HEK293 (cell line): Measurements from ENCODE around the gene ATG10.

Experiments
- KLF9 ChIP-seq: fragments of 450-650 bp; formaldehyde crosslinking; IDR thresholded peaks from 2 replicates; pipeline ENCODE4 v1.5.1; 2016; ENCODE audit warnings: missing biosample characterization, missing genetic modification characterization, low read depth
- MEIS1 ChIP-seq: sonication (generic); formaldehyde crosslinking; IDR thresholded peaks from 2 replicates; pipeline ENCODE4 v1.8.1; 2022; ENCODE audit warnings: missing genetic modification reagents, mild to moderate bottlenecking, borderline replicate concordance
- TCF7L2 ChIP-seq: IDR thresholded peaks from 2 replicates; pipeline ENCODE4 v1.6.1; 2011; ENCODE audit warnings: low read depth, mild to moderate bottlenecking, inconsistent platforms, low read length, moderate library complexity, borderline replicate concordance
- ZBTB1 ChIP-seq: fragments of 450-650 bp; formaldehyde crosslinking; IDR thresholded peaks from 2 replicates; pipeline ENCODE4 v1.5.1; 2016; ENCODE audit warnings: missing biosample characterization, missing genetic modification characterization
- TF ChIP-seq, protein P1 (sequence below): fragments of 450-650 bp; formaldehyde crosslinking; IDR thresholded peaks from 2 replicates; pipeline ENCODE4 v1.5.1; 2016; ENCODE audit warnings: missing biosample characterization, missing genetic modification characterization
- TF ChIP-seq, protein P2 (sequence below): fragments of 450-650 bp; formaldehyde crosslinking; IDR thresholded peaks from 2 replicates; pipeline ENCODE4 v1.5.1; 2016; ENCODE audit warnings: missing biosample characterization, missing genetic modification characterization
- TF ChIP-seq, protein P3 (sequence below): fragments of 450-650 bp; formaldehyde crosslinking; IDR thresholded peaks from 2 replicates; pipeline ENCODE4 v1.5.1; 2016; ENCODE audit warnings: missing biosample characterization, missing genetic modification characterization, low read depth
- TF ChIP-seq, protein P4 (sequence below): fragments of 450-650 bp; formaldehyde crosslinking; IDR thresholded peaks from 2 replicates; pipeline ENCODE4 v1.5.1; 2016; ENCODE audit warnings: missing biosample characterization, missing genetic modification characterization

DNA sequence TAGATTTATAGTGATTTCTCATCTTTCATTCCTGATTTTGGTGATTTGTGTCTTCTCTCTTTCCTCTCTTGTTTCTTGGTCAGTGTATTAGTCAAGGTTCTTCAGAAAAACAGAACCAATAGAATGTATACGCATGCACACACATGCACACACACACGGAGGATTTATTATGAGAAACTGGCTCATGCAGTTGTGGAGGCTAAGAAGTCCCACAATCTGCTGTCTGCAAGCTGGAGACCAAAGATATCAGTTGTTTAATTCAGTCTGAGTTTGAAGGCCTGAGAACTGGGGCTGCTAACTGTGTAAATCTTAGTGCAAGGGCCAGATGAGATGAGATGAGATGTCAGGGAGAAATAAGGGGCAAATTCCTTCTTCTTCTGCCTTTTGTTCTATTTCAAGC is 312.1 kb downstream of the ATG10 start:
- TF ChIP-seq TCF7L2, result no peak
- TF ChIP-seq, protein P1, sequence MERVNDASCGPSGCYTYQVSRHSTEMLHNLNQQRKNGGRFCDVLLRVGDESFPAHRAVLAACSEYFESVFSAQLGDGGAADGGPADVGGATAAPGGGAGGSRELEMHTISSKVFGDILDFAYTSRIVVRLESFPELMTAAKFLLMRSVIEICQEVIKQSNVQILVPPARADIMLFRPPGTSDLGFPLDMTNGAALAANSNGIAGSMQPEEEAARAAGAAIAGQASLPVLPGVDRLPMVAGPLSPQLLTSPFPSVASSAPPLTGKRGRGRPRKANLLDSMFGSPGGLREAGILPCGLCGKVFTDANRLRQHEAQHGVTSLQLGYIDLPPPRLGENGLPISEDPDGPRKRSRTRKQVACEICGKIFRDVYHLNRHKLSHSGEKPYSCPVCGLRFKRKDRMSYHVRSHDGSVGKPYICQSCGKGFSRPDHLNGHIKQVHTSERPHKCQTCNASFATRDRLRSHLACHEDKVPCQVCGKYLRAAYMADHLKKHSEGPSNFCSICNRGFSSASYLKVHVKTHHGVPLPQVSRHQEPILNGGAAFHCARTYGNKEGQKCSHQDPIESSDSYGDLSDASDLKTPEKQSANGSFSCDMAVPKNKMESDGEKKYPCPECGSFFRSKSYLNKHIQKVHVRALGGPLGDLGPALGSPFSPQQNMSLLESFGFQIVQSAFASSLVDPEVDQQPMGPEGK (tag by site-specific recombination), result no peak
- TF ChIP-seq, protein P2, sequence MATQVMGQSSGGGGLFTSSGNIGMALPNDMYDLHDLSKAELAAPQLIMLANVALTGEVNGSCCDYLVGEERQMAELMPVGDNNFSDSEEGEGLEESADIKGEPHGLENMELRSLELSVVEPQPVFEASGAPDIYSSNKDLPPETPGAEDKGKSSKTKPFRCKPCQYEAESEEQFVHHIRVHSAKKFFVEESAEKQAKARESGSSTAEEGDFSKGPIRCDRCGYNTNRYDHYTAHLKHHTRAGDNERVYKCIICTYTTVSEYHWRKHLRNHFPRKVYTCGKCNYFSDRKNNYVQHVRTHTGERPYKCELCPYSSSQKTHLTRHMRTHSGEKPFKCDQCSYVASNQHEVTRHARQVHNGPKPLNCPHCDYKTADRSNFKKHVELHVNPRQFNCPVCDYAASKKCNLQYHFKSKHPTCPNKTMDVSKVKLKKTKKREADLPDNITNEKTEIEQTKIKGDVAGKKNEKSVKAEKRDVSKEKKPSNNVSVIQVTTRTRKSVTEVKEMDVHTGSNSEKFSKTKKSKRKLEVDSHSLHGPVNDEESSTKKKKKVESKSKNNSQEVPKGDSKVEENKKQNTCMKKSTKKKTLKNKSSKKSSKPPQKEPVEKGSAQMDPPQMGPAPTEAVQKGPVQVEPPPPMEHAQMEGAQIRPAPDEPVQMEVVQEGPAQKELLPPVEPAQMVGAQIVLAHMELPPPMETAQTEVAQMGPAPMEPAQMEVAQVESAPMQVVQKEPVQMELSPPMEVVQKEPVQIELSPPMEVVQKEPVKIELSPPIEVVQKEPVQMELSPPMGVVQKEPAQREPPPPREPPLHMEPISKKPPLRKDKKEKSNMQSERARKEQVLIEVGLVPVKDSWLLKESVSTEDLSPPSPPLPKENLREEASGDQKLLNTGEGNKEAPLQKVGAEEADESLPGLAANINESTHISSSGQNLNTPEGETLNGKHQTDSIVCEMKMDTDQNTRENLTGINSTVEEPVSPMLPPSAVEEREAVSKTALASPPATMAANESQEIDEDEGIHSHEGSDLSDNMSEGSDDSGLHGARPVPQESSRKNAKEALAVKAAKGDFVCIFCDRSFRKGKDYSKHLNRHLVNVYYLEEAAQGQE (tag by site-specific recombination), result no peak
- no peak for TF ChIP-seq KLF9 (tag by site-specific recombination)
- TF ChIP-seq, protein P3, sequence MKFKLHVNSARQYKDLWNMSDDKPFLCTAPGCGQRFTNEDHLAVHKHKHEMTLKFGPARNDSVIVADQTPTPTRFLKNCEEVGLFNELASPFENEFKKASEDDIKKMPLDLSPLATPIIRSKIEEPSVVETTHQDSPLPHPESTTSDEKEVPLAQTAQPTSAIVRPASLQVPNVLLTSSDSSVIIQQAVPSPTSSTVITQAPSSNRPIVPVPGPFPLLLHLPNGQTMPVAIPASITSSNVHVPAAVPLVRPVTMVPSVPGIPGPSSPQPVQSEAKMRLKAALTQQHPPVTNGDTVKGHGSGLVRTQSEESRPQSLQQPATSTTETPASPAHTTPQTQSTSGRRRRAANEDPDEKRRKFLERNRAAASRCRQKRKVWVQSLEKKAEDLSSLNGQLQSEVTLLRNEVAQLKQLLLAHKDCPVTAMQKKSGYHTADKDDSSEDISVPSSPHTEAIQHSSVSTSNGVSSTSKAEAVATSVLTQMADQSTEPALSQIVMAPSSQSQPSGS (tag by site-specific recombination), result no peak
- no peak for TF ChIP-seq ZBTB1 (tag by site-specific recombination)
- no peak for TF ChIP-seq MEIS1
- TF ChIP-seq, protein P4, sequence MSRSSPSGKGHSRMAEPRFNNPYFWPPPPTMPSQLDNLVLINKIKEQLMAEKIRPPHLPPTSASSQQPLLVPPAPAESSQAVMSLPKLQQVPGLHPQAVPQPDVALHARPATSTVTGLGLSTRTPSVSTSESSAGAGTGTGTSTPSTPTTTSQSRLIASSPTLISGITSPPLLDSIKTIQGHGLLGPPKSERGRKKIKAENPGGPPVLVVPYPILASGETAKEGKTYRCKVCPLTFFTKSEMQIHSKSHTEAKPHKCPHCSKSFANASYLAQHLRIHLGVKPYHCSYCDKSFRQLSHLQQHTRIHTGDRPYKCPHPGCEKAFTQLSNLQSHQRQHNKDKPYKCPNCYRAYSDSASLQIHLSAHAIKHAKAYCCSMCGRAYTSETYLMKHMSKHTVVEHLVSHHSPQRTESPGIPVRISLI, result no peak
